Colon (tissue), 2 donors: ENCODE measurements around the gene AIG1.
"Not testable (repeated sequence)": the region's sequence is repeated elsewhere in the genome, so short reads cannot be mapped to it uniquely, and the experiment has no call there.

ENCODE experiments used
- FAIRE-seq: peaks from 2 replicates; lab custom pipeline; 2012; peaks lifted over from hg19 to GRCh38; lab: Jason Lieb, UNC
- donor health status: control.
- donor health status: control.

Gene AIG1

DNA sequence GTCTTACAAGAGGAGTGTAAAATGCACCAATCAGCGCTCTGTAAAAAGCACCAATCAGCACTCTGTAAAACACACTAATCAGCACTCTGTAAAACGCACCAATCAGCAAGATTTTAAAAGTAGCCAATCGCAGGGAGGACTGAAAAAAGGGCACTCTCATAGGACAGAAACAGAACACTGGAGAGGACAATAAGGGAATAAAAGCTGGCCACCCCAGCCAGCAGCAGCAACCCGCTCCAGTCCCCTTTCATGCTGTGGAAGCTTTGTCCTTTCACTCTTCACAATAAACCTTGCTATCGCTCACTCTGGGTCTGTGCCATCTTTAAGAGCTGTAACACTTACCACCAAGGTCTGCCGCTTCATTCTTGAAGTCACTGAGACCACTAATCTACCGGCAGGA lies 1.7 kb upstream of the AIG1 start:
- no peak for FAIRE-seq

DNA sequence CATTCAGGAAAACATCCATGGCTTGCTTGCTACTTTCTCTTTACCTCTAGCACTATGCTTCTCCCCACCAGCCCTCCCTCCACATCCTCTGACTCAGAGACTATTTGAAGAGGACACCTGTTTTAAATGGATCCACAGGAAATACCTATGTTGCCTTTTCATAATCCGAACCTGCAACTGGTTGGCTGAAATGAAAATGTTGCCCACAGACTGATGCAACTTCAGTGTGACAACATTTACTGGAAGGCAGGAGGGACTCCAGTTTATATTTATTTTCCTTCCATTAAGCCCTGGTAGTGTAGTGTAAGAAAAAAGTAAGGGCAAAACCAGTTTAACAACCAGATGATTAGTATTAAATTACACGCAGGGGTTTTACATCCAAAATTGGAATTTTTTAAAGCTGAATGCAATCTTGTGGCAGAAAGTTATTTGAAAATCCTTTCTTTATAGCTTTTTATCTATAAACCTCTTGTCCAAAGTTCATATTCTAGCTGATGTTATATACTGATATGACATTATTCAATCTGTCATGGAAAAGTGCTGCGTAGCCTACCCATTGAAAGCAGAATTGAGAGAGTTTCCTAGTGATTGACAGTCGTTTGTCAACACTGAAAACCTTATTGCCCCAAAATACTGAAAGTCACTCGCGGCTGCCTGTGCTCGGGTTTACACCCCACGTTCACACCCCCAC lies 881 bp upstream of the AIG1 start:
- FAIRE-seq, result no peak

DNA sequence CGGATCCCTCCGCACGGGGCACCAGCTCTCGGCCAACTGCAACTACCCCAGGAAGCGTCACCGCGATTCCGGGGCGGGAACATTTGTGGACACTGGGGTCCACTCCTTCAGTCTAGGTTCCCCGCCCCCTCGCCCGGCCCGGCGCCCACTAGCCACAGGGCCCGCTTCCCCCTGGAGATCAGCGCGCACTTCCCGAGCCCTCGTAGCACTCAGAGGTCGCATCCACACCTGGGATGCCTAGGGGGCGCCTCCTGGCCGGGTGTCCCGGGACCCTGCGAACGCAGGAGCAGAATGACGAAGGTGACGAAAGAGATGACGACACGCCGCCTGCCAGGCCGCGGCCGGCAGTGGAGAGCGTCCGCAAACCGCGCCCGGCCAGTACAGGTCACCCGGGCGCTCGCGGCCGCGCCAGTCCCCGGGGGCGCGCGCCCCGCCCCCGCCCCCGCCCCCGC lies 309 bp upstream of the AIG1 start:
- FAIRE-seq, result no peak

GRCh38 chr6:143061597-143062385 lies 1.1 kb downstream of the AIG1 start:
- no peak for FAIRE-seq

DNA sequence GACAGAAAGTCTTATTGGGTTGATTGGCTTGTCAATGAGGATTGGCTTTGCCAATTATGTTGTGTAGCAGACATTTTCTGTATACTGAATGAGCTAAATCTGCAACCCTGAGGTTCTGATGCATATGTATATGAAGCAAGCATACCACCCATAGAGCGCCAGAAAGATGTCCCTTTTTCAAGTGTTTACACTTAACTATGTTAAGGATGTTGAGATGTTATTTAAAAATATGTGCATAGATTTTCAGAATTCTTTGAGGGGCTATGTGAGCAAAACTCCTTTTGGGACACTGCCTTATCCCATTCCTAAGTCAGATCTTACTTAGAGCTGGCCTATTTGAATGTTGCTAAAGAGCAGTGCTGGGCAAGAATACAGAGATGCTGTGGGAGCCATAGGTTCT lies 1.9 kb downstream of the AIG1 start:
- no peak for FAIRE-seq

- FAIRE-seq, result no peak
These were observed 2.9 kb downstream of the AIG1 start for GRCh38 chr6:143063631-143064030.

DNA sequence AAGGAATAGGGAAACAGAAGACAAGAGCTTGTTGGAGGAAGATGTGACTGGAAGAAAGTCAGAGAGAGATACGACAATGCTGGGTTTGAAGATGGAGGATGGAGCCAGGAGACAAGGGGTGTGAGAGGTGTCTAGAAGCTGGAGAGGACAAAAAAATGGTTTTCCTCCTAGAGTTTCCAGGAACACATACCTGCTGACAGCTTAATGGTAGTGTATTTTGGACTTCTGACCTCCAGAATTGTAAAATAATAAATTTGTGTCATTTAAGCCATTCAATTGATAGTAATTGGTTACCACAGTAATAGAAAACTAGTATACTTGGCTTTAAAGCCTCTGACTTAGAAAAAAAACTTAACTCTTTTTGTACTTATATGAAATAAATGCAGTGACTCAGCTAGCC lies 3.6 kb downstream of the AIG1 start:
- no peak for FAIRE-seq

- no peak for FAIRE-seq
These were observed 4.4 kb downstream of the AIG1 start for GRCh38 chr6:143064951-143065683.

GRCh38 chr6:143068001-143068400 lies 7.3 kb downstream of the AIG1 start:
- FAIRE-seq, result no peak

DNA sequence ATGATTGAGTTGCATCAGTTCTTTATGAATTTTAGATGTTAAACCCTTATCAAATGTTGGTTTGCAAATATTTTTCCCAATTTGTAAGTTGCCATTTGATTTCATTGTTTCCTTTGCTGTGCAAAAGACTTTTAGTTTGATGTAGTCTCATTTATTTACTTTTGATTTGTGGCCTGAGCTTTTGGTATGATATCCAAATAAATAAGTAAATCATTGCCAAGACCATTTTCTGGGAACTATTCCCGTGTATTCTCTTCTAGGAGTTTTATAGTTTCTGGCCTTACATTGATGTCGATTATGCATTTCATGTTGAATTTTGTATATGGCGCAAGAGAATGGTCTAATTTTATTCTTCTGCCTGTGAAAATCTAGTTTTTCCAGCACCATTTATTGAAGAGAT lies 13.4 kb downstream of the AIG1 start:
- no peak for FAIRE-seq

- FAIRE-seq, result no peak
These were observed 14.1 kb downstream of the AIG1 start for GRCh38 chr6:143074670-143075318.

DNA sequence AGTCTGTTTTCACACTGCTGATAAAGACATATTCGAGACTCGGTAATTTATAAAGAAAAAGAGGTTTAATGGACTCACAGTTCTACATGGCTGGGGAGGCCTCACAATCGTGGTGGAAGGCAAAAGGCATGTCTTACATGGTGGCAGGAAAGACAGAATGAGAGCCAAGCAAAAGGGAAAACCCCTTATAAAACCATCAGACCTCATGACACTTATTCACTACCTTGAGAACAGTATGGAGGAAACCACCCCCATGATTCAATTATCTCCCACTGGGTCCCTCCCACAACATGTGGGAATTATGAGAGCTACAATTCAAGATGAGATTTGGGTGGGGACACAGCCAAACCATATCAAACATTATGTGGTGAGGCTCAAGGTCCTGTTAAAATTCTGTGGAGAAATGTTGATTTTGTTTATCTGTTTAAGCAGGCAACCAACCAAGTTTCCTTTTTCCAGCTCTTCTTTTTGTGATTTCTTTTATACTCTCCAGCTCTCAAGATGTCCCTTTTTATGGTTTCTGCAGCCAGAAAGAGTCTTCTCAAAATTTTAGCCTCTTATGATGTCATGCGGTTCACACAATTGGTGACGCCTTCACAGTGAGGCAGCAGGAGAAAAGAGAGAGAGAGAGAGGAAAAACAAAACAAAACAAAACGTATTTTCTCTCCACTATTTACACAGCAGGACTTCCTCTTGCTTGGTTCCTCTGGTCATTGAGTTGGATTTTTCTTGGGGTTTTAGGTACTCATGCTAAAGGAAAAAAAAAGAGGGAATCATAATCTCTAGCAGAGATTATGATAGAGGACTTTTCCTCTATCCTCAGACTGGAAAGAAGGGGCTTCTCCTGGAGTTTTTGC lies 18.0 kb downstream of the AIG1 start:
- FAIRE-seq, result no peak

DNA sequence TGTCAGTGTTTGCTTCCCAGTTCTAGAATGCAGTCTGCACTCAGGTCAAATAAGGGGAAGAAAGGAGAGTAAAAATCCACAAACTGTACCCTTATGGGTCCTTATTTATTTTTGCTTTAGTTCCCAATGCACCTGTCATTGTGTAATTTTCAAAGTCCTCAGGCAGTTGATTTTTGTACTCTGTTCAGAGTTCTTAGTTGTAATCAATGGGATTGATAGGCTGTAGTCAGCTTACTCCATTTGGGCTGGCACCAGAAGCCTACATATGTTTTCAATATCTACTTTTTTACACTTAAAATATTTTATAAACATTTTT lies 18.6 kb downstream of the AIG1 start:
- no peak for FAIRE-seq

- not testable (repeated sequence) for FAIRE-seq
These were observed 21.6 kb downstream of the AIG1 start for GRCh38 chr6:143082274-143082673.

DNA sequence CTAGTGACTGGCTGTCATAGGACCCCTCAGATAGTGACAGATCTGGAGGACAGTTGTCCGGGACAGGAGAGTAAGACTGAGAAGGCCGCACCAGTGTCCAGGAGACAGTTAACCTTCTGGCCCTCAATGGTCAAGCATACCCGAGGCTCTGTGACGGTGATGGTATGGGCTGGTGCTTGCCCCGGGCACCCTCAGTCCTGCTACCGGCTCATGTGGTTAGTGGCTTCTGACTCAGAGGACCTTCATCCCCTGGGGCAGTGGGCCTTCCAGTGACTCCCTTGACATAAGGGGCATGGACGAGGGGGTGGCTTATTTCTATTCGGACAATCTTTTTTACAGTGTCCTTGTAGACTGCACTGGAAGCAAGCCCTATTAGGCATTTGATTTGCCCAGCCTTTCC lies 23.3 kb downstream of the AIG1 start:
- FAIRE-seq, result not testable (repeated sequence)

DNA sequence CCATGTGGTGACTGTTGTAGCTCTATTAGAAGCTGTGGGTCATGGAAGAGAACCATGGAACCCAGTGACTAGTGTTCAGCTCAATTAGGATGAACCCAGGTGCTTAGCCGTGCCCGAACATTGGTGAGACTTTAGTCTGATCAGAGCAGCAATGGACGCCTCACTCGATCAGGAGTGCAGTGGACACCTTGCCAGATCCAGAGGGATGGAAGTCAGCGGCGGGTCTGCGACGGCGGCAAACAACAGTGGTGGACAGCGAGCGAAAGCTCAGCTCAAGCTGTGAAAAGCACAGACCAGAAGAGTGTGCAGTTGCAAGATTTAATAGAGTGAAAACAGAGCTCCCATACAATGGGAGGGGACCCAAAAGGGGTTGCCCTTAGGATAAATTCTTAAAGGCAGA lies 26.6 kb downstream of the AIG1 start:
- FAIRE-seq, result not testable (repeated sequence)

GRCh38 chr6:143087856-143088255 lies 27.2 kb downstream of the AIG1 start:
- FAIRE-seq, result no peak

DNA sequence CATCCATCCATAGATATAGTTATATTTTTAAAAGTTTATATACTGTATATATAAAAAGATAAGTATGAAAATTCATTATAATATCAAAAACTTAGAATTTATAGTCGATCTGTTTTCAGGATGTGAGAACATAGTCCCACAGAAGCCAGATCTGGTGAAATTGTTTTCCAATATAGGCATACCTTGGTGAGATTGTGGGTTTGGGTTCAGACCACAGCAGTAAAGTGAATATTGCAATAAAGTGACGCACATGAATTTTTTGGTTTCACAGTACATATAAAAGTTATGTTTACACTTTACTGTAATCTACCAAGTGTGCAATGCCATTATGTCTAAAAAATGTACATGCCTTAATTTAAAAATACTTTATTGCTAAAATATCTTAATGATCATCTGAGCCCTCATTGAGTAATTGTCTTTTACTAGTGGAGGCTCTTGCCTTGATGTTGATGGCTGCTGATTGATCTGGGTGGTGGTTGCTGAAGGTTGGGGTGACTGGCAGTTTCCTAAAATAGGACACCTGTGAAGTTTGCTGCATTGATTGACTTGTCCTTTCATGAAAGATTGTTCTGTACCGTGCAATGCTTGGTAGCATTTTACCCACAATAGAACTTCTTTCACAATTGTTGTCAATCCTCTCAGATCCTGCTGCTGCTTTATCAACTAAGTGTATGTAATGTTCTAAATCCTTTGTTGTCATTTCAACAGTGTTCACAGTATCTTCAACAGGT lies 29.8 kb downstream of the AIG1 start:
- FAIRE-seq, result no peak

- no peak for FAIRE-seq
These were observed 32.1 kb downstream of the AIG1 start for GRCh38 chr6:143092768-143093167.

DNA sequence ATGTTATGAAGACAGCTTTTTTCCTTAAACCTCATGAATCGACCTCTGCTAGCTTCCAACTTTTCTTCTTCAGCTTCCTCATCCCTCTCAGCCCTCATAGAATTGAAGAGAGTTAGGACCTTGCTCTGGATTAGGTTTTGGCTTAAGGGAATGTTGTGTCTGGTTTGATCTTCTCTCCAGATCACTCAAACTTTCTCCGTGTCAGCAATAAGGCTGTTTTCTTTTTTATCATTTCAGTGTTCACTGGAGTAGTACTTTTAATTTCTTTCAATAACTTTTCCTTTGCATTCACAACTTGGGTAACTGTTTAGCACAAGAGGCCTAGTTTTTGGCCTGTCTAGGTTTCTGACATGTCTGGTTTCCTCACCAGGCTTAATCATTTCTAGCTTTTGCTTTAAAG lies 32.6 kb downstream of the AIG1 start:
- FAIRE-seq, result no peak

GRCh38 chr6:143096403-143096802 lies 35.7 kb downstream of the AIG1 start:
- FAIRE-seq, result no peak
